Left kidney (tissue), 2 donors: ENCODE results near the gene NUDT7. TPM values are rescaled to one million over a fixed set of nuclear protein-coding genes. Genes with fewer than 3 reads are reported as not detected.

Experiments used
- DNase-seq: peaks from one replicate; pipeline ENCODE4 v3.0.0-alpha.2; 2013
- polyA plus RNA-seq: library from polyadenylated mRNA; unstranded; fragments of 120-200 nt; gene quantifications from one replicate; pipeline ENCODE4 v1.2.1, GENCODE V29; 2013; ENCODE audit not compliant: insufficient read length

The NUDT7 gene
- polyA plus RNA-seq, 1 donor, result 10.5 TPM

DNA sequence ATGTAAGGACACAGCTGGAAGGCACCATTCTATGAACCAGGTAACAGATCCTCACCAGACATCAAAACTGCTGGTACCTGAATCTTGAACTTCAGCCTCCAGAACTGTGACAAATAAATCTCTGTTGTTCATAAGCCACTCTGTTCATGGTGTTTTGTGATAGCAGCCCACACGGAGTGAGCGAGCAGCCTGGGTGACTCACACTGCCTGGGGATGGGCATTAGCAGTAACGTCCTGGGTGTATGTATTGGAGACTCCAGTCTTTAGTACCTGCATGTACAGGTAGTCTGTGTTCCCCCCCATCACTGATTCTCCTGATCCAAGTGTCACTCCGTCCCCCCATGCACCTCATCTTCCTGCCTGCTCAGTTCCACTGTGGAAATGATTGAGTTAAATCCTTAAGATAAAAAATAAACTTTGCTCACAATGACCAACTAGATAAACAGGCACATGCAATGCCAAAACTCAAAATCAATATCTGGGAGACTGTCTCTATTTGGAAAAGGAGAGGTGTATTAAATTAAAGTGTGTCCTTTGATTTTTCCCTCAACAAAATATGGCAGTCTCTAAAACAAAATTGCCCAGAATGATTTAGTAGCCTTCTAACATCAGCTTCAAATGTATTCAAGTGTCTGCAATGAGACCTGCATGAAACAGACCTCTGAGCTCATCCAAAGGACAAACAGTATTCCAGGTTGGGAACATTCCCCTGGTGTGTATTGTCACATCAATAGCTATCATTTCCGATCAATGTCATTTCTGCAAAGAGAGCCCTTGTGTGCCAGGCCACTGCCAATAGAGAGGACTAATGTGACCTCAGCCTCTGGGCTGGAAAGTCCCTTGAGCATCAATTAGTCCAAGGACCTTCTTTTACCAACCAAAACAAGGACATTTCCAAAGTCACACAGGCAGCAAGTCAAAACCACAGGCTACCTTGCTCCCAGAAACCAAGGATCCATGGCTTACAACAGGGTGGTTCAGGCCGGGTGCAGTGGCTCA is 53.9 kb downstream of the NUDT7 start:
- DNase-seq, result no peak

DNA sequence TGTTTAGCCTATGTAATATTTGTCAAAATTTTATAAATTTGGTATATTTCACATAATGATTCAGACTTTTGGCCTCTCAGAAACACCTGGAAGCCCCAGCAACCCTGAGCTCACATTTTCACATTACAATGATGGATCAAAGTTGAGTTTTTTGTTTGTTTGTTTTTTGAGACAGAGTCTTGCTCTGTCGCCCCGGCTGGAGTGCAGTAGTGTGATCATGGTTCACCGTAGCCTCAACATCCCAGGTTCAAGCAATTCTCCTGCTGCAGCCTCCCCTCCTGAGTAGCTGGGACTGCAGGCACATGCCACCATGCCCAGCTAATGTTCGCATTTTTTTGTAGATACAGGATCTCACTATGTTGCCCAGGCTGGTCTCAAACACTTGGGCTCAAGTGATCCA is 55.4 kb downstream of the NUDT7 start:
- no peak for DNase-seq

DNA sequence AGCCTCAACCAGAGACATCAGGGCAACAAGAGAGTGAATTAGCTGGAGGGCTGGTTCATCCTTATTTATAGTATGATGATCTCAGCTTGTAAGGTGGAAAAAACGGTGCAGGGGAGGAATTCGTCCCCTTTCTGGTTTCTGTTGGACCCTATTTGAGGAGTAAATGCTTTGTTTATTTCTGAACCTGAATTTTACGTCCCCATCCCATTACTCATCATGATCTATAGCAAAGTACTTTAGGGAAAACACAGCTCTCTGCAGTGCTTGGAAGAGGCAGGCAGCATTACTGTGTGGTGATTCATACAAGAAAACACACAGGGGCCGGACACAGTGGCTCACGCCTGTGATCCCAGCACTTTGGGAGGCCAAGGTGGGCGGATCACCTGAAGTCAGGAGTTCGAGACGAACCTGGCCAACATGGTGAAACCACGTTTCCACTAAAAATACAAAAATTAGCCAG is 58.1 kb downstream of the NUDT7 start:
- DNase-seq, result no peak

DNA sequence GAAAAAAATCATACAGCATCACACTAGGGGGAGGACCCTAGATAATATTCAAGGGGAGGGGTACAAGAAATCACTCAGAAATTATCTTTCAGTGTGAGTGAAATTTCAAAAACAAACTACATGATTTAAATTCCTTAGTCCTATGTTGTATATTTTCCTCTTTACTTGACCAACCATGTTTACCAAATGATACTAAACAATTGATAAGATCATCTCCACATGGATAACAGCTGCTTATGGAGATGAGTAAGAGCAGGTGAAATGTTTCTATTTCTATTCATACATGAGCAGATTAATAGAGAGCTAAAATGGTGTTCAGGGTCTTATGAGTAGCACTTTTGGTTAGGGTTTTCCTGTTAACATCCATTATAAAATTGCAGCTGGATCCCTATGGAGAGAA is 58.8 kb downstream of the NUDT7 start:
- no peak for DNase-seq

DNA sequence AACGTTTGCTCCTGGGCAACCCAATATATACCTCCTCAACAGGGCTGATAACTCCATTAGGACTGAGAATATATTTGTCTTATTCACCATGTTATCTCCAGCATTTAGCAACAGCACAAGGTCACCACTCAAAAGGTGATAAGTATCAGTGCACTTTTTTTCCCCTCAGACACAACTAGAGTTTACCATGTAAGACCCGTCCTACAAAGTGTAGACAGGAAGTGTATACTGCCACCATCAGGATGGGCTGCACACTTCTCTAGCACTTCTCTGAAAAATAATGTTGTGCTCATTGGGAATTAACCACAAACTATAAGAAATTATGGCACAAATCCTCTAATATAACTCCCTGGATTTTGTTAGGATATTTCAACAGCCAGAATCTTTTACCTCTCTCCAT is 60.4 kb downstream of the NUDT7 start:
- no peak for DNase-seq

DNA sequence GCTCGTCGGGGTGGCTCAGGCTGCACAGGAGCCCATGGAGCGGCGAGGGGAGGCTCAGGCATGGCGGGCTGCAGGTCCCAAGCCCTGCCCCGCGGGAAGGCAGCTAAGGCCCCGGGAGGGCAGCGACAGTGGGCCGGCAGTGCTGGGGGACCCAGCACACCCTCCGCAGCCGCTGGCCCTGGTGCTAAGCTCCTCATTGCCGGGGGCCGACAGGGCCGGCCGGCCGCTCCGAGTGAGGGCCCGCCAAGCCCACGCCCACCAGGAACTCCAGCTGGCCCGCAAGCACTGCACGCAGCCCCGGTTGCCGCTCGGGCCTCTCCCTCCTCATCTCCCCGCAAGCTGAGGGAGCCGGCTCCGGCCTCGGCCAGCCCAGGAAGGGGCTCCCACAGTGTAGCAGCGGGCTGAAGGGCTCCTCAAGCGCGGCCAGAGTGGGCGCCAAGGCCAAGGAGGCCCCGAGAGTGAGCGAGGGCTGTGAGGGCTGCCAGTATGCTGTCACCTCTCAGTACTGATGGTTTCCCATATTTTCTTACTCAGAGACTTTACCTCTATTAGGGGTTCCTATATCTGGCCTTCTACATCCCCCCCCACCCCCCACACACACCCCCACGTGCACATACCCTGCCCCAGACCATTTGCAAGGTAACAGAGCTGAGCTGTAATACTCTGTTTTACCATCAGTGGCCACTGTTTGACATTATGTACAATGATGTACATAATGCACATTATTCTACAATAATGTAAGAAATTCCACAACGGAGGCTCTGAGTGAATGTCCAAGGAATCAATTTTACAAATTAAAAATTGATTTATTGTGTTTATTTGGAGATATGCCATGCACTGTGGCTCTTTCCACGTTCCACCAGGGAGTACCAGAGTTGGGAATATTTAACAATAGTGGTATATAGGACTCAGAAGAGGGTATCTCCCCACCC is 62.4 kb downstream of the NUDT7 start:
- no peak for DNase-seq

DNA sequence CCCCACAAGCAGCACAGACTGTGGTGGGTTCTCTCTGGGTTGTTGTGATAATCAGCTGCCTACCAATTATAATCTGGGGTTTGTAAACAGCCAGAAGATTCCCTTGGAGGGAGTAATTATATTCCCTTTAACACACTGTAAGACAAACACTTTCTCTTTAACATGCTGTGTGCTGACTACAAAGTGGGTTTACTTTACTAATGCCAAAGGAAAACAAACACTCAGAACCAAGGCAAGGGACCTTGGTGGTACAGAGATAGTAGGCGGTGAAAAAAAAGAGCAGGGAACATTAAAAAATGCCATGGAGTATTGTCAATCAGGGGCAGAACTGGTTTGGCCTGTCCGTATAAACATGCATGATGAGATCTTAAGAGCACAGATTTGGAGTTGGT is 63.1 kb downstream of the NUDT7 start:
- DNase-seq, result no peak

DNA sequence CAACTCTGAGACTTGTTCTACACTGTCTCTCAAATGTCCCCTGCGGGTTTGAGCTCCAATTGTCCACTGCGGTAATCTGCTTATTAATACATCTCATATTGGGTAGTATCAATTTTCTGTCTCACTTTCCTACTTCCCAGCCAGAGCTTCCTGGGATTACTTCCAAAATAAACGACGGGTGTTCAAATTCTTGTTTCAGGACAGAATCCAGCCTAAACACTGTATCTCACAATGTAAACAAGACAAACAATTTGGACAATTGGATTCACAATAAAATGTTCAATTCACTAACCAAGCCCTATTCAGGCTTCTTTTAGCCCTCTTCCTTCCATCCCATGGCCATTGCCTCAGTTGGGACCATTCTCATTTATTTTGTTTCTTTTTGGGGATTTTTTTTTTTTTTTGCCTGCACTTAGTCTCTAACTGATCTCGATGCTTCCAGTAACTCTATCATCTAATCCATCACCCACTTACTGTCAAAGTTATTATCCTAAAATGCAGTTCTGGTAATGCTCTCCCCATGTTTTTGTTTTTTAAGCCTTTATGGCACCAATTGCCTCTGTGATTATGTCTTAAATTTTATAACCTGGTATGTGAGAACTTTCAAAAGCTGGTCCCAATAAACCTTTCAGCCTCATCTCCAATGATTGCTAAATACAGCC is 64.0 kb downstream of the NUDT7 start:
- DNase-seq, result no peak

DNA sequence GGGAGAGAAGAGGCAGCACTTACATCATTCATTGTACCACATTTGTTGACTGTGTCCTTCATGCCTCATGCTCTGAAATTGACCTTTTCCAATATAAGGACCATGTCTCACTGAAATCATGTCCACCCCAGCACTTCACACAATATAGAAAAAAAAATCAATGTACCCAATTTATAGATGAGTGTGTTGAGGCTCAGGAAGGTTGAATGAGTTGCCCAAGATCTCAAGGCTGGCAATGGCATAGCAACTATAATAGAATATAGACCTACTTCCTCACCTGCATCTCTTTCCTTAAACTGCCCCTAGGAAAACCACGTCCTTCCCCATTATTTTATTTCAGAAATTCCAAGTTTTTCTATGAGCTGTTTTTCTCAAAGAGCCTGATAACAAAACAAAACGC is 65.1 kb downstream of the NUDT7 start:
- DNase-seq, result no peak

DNA sequence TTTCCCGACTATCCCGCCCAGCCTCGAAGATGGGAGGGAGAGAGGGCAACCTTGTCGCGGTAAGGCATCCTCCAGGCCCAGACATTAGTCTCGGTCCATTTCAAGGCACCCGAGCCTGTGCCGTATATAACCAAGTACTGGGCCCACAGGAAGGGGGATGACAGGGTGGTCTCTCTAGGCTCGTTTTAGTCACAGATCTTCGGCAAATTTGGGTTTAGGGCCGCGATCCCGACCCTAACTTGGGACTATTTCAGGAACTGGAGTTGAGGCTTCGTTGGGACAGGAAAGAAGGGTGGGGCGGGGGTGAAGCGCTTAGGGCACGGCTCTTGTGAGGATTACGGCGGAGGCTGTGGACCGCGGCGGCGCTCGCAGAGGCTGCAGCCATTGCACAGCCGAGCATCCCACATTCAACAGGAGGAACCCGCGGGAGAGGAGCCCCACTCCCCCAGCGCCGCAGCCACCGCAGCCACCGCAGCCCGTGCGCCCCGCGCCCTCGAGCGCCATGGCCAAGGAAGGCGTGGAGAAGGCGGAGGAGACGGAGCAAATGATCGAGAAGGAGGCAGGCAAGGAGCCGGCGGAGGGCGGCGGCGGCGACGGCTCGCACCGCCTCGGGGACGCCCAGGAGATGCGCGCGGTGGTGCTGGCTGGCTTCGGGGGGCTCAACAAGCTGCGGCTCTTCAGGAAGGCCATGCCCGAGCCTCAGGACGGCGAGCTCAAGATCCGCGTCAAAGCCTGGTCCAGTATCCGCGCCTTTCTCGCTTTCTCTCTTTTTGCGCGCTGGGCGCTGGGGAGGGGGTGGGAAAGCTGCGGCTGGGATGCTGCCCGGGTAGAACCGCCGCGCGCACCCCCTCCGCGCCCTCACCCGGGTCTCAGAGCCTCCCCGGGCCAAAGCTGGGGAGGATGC is 66.1 kb downstream of the NUDT7 start, which contains the start of gene VAT1L:
Gene VAT1L, plus strand, starts transcription at position 384 of the 904 bp plus-strand sequence. Its CDS starts 119 bp downstream, at position 503.
- peak; percentile 60 for DNase-seq

DNA sequence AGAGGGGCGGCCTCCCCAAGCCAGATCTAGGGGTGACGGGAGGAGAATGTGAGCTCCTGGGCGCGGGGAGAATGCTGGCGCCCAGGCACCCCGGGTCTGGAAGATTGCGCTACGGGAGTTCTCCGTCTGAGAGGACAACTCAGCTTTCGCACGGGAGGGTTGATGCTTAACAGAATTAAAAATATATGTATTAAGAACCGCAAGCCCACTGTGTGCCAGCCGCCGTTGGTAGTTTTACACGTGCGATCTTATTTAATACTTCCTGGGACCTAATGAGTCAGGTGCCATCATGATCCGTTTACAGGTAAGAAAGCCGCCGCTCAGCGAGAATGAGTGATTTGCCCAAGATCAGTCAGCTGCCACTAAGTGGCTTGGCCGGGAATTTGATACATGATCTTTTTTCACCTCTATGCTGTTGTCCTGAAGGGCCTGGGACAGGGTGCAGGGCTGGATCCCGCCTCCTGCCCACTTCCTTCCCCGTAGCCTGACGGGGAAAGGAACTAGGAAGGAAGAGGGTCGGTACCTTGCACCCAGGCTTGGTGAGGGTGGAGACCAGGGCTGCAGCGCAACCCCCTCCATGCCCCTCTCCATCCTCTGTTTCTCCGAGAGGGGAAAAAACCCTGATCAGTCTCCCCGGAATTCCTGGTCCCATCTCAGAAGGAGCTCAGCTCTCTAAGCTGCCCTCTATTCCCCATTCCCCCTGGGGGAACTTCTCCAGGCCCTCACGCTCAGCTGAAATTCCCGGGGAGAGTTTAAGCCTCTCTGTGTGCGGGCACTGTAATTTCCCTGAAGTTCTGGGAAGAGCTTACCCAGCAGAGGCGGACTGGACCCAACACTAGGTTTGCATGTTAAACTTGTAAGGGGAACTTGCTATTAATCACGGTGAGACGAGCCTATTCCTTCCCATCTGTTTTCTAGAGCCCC is 67.0 kb downstream of the NUDT7 start:
- DNase-seq, result no peak

DNA sequence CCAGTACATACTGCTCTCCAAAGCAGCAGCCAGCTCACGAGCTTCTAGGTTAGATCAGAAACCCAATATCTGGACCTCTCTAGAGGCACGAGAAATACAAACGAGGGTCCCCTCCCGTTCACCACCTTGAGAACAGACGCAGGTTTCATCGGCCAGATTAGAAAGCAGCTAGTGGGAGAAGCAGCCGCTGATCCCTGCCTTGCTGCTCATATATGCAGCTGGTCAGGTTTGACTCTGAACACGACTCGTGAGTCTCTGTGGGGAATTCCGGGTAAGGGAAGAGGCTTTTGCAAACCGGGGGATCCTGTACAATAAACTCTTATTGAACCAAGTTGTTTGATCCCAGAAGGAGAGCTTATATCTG is 67.7 kb downstream of the NUDT7 start:
- no peak for DNase-seq

DNA sequence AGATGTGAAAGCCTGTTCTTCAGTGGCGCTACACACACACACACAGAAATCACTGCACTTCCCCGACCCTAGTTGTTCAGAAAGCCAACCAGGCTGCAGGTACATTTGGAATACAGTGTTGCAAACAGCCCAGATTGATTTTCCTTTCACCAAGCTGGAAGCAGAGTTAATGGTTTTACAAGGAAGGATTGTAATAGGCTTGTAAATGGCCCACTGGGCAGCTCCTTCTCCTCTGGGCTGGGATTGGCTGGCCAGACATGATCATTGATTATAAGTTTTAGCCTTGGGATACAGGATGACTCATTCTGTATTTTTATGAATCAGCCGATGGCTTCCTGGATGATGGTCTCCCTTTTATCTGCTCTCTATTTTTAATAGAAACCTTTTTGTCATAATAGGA is 68.6 kb downstream of the NUDT7 start:
- no peak for DNase-seq

Other genes starting within 250 kb of the NUDT7 start
- gene VAT1L, start 66.0 kb downstream of the NUDT7 start, polyA plus RNA-seq, result 4.7 TPM